Omental fat pad (tissue), 4 donors: Measurements from ENCODE around the gene ATG4A. TPM values are rescaled to one million over a fixed set of nuclear protein-coding genes. Genes with fewer than 3 reads are reported as not detected.

Experiments
- total RNA-seq, 4 donors: library from RNA; depleted of rRNA; stranded (reverse); fragments of >200 nt; gene quantifications; one replicate each; pipeline ENCODE4 v1.1.0, GENCODE V29; 2016

The ATG4A gene
- total RNA-seq, 4 donors from 2014 or later, result 8.8 to 15.4 (median 10.8) TPM

Other genes with a start within 250 kb of the ATG4A start
- gene TEX13B, start 109.4 kb upstream of the ATG4A start, total RNA-seq, result not detected
- gene VSIG1, start 46.7 kb upstream of the ATG4A start, total RNA-seq, result under 1 TPM in 1 of 4 donors, not detected in 3; 0.19 TPM
- 10 to 100 TPM; 23.3 to 39.9 (median 28.2) TPM for gene PSMD10, start 236 bp upstream of the ATG4A start, total RNA-seq